Adrenal gland (tissue), 5 donors: ENCODE data around the gene CD151.

Source experiments
- POLR2A ChIP-seq, 2 donors: fragments of 450-650 bp; IDR thresholded peaks; one replicate each; pipeline ENCODE4 v1.6.1; 2017; ENCODE audit warnings: antibody characterized with exemption in 2 of 2, mild to moderate bottlenecking in 2 of 2, moderate library complexity in 1 of 2
- TF ChIP-seq, protein P1 (sequence below), 6 experiments: fragments of 450-650 bp in 4 of 6; fragments of 200-600 bp in 2 of 6; sonication (generic) in 1 of 6; IDR thresholded peaks; 1 replicate in 5 of 6; 2 replicates in 1 of 6; pipeline versions ENCODE4 v1.5.1 to v1.8.0; 2016 to 2021; ENCODE audit warnings: antibody characterized with exemption in 6 of 6, mild to moderate bottlenecking in 2 of 6, moderate library complexity in 1 of 6
- donor health status: DM: no; HTN: no; CAD: no.

DNA sequence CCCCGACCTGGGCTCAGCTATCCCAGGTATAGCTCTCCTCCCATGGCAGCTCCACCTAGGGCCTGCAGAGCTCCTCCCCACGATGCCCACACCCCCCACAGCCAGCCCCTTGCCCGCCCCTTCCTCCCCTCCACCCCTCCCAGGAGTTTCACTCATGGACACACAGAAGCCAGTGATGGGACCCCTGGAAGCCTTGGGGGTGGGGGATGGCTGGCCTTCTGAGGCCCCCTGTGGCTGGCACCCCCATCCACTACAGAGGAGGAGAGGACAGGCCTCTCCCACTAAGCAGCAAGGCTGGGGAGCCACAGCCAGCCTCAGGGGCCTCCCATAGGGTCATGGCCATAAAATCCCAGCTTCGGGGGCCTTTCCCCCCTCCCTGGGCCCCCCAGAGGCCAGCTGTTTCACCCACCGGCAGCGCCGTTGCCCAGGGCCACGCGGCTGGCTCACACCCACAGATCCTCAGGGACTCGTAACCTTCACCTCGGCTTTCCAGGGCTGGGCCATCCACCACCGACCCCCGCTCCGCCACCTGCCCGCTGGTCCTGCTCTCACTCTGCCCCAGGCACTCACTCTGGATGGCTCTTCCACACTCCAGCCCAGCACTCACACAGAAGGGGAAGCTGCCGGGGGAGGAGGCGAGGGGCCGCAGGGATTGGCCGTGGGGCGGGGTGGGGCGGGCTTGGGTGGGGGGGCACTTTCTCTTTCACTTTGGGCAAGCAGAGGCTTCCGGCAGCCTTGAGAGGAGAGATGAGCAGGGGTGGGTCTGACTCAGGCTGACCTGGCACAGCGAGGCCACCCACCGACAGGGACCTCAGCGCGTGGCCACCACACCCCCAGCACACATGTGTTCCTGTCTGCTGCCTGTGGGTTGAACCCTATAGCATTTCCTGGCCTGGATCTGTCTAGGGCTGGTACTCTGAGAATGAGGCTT lies 36.9 kb upstream of the CD151 start:
- TF ChIP-seq, protein P1, sequence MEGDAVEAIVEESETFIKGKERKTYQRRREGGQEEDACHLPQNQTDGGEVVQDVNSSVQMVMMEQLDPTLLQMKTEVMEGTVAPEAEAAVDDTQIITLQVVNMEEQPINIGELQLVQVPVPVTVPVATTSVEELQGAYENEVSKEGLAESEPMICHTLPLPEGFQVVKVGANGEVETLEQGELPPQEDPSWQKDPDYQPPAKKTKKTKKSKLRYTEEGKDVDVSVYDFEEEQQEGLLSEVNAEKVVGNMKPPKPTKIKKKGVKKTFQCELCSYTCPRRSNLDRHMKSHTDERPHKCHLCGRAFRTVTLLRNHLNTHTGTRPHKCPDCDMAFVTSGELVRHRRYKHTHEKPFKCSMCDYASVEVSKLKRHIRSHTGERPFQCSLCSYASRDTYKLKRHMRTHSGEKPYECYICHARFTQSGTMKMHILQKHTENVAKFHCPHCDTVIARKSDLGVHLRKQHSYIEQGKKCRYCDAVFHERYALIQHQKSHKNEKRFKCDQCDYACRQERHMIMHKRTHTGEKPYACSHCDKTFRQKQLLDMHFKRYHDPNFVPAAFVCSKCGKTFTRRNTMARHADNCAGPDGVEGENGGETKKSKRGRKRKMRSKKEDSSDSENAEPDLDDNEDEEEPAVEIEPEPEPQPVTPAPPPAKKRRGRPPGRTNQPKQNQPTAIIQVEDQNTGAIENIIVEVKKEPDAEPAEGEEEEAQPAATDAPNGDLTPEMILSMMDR (IDR thresholded peaks at IDR 0.05), result no peak
- TF ChIP-seq POLR2A (IDR thresholded peaks at IDR 0.05), result peak in 1 of 2 donors; percentile 60
